HEK293 (cell line): ENCODE measurements around the gene QPCT.
"Not testable (repeated sequence)": the region's sequence is repeated elsewhere in the genome, so short reads cannot be mapped to it uniquely, and the experiment has no call there.

Experiments used
- CTCF ChIA-PET: fragments of 350-600 bp; formaldehyde crosslinking; extraction: SDS; loops from one replicate; lab custom pipeline; 2021; ENCODE audit warnings: antibody characterized with exemption; lab: Yijun Ruan, JAX
- POLR2A ChIA-PET: fragments of 300-600 bp; formaldehyde crosslinking; extraction: SDS; loops from one replicate; lab custom pipeline; 2020; ENCODE audit warnings: antibody characterized with exemption, inconsistent platforms; lab: Yijun Ruan, JAX
- H3K27ac ChIP-seq: fragments of 200-500 bp; sonication (Bioruptor generic); 2 replicates; pipeline ENCODE4 v1.5.1; 2014; ENCODE audit warnings: low read depth, low read length, control low read depth, inconsistent platforms; ENCODE audit errors: extremely low read depth
- H3K36me3 ChIP-seq, 2 experiments: fragments of 200-500 bp in 1 of 2; sonication (Bioruptor generic) in 1 of 2; 1 replicate in 1 of 2; 2 replicates in 1 of 2; pipeline ENCODE4 v1.5.1; 2014 to 2017; ENCODE audit warnings: inconsistent platforms in 2 of 2, low read length in 2 of 2; ENCODE audit not compliant: control insufficient read depth in 2 of 2, insufficient read depth in 1 of 2
- H3K4me1 ChIP-seq: fragments of 200-500 bp; sonication (Bioruptor generic); 2 replicates; pipeline ENCODE4 v1.5.1; 2014; ENCODE audit warnings: mild to moderate bottlenecking, low read length, inconsistent platforms; ENCODE audit not compliant: control insufficient read depth, insufficient read depth
- H3K4me3 ChIP-seq: 2 replicates; pipeline ENCODE4 v1.5.1; 2011; ENCODE audit warnings: low read depth, mild to moderate bottlenecking, control low read depth, low read length, moderate library complexity
- H3K9me3 ChIP-seq: fragments of 200-500 bp; sonication (Bioruptor generic); 2 replicates; pipeline ENCODE4 v1.5.1; 2014; ENCODE audit warnings: low read depth, low read length, inconsistent platforms; ENCODE audit not compliant: control insufficient read depth, insufficient read depth
- GLIS1 ChIP-seq: fragments of 450-650 bp; formaldehyde crosslinking; IDR thresholded peaks from 2 replicates; pipeline ENCODE4 v1.5.1; 2016; ENCODE audit warnings: missing biosample characterization, missing genetic modification characterization
- HOXA7 ChIP-seq: sonication (generic); formaldehyde crosslinking; IDR thresholded peaks from 2 replicates; pipeline ENCODE4 v1.8.1; 2022; ENCODE audit warnings: missing genetic modification reagents, borderline replicate concordance
- OSR2 ChIP-seq: fragments of 450-650 bp; formaldehyde crosslinking; IDR thresholded peaks from 2 replicates; pipeline ENCODE4 v1.5.1; 2016; ENCODE audit warnings: missing biosample characterization, missing genetic modification characterization
- PRDM10 ChIP-seq: fragments of 450-650 bp; formaldehyde crosslinking; IDR thresholded peaks from 2 replicates; pipeline ENCODE4 v1.5.1; 2016; ENCODE audit warnings: missing biosample characterization, missing genetic modification characterization
- SCRT2 ChIP-seq: fragments of 450-650 bp; formaldehyde crosslinking; IDR thresholded peaks from 2 replicates; pipeline ENCODE4 v1.5.1; 2016; ENCODE audit warnings: missing biosample characterization, missing genetic modification characterization
- TRIM28 ChIP-seq: IDR thresholded peaks from 2 replicates; pipeline ENCODE4 v1.6.1; 2011; ENCODE audit warnings: low read length, control low read depth, borderline replicate concordance
- ZNF10 ChIP-seq: fragments of 450-650 bp; formaldehyde crosslinking; IDR thresholded peaks from 2 replicates; pipeline ENCODE4 v1.5.1; 2017; ENCODE audit warnings: missing biosample characterization, missing genetic modification characterization
- ZNF146 ChIP-seq: fragments of 450-650 bp; formaldehyde crosslinking; IDR thresholded peaks from 2 replicates; pipeline ENCODE4 v1.5.1; 2016; ENCODE audit warnings: missing biosample characterization, missing genetic modification characterization
- ZNF184 ChIP-seq: fragments of 450-650 bp; IDR thresholded peaks from 2 replicates; pipeline ENCODE4 v1.5.1; 2018; ENCODE audit warnings: missing biosample characterization, mild to moderate bottlenecking, missing genetic modification characterization
- ZNF514 ChIP-seq: fragments of 450-650 bp; formaldehyde crosslinking; IDR thresholded peaks from 2 replicates; pipeline ENCODE4 v1.5.1; 2016; ENCODE audit warnings: missing biosample characterization, missing genetic modification characterization
- ZNF654 ChIP-seq: fragments of 450-650 bp; formaldehyde crosslinking; IDR thresholded peaks from 2 replicates; pipeline ENCODE4 v1.5.1; 2016; ENCODE audit warnings: low read depth, missing biosample characterization, missing genetic modification characterization
- ZNF660 ChIP-seq: fragments of 450-650 bp; IDR thresholded peaks from 2 replicates; pipeline ENCODE4 v1.5.1; 2018; ENCODE audit warnings: missing biosample characterization, mild to moderate bottlenecking, missing genetic modification characterization
- ZNF677 ChIP-seq: fragments of 450-650 bp; IDR thresholded peaks from 2 replicates; pipeline ENCODE4 v1.5.0; 2018; ENCODE audit warnings: missing biosample characterization, mild to moderate bottlenecking, missing genetic modification characterization, moderate library complexity
- ZNF792 ChIP-seq: fragments of 450-650 bp; formaldehyde crosslinking; IDR thresholded peaks from 2 replicates; pipeline ENCODE4 v1.5.1; 2016; ENCODE audit warnings: missing biosample characterization, missing genetic modification characterization
- ZSCAN30 ChIP-seq: fragments of 450-650 bp; IDR thresholded peaks from 2 replicates; pipeline ENCODE4 v1.5.1; 2018; ENCODE audit warnings: missing biosample characterization, mild to moderate bottlenecking, missing genetic modification characterization, moderate library complexity
- TF ChIP-seq, protein P1 (sequence below): fragments of 450-650 bp; formaldehyde crosslinking; IDR thresholded peaks from 2 replicates; pipeline ENCODE4 v1.5.1; 2016; ENCODE audit warnings: missing biosample characterization, missing genetic modification characterization
- TF ChIP-seq, protein P2 (sequence below): fragments of 450-650 bp; formaldehyde crosslinking; IDR thresholded peaks from 2 replicates; pipeline ENCODE4 v1.5.1; 2016; ENCODE audit warnings: missing biosample characterization, missing genetic modification characterization

Gene QPCT

DNA sequence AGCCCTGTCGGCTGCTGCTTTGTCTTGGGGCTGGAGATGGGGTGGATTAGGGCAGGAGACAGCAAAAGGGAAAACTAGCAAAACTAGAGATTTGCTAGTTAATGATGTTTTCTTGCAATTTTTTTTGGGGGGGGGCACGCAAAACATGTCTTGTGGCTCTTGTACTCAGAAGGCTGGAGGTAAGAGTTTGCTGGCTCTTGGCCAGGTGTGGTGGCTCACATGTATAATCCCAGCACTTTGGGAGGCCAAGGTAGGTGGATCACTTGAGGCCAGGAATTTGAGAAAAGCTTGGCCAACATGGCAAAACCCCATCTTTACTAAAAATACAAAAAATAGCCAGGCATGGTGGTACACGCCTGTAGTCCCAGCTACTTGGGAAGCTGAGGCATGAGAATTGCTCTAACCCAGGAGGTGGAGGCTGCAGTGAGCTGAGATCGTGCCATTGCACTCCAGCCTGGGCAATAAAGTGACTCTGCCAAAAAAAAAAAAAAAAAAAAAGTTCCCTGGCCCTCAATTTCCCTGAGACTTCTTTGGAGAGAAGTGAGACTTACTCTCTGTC is 69.6 kb downstream of the QPCT start:
- not testable (repeated sequence) for H3K36me3 ChIP-seq, H3K9me3 ChIP-seq, H3K27ac ChIP-seq, H3K4me3 ChIP-seq, H3K4me1 ChIP-seq
- ChIA-PET CTCF (interaction anchor here (0.6 to 7.7 kb wide), 32 partner anchors 9 to 878 kb away, joined by 3 to 122 read pairs (median 4); no protein-coding TSS in a partner anchor), POLR2A (interaction anchor here (0.6 to 2.1 kb wide), 3 partner anchors 53 to 258 kb away, joined by 3 to 10 read pairs (median 3); no protein-coding TSS in a partner anchor)
- TF ChIP-seq PRDM10 (tag by site-specific recombination) = 0 out of 2 replicates have a peak, but pooled peaks have one; percentile 23

DNA sequence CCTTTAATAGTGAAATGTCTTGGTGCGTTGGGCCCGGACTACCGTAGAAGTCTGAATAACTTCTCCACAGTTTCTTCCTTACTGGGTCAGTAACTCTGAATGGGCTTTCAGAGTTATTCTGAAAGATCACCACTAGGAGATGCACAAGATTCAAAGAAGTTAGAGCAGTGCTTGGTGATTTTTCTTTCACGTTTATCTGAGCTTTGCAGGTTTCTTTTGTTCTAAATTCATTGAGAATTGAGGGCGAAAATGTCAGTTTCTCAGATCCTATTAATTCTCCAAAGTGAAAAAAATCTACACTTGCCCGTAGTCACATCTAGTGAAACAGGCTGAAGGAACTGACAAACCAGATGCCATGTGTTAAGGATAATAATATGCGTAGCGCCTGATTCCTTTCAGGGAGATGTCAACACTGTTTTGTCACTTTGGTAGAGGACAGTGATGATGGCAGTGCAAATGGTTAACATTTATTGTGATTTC is 70.1 kb downstream of the QPCT start:
- no peak overlapping the region for H3K4me3 ChIP-seq
- H3K36me3 ChIP-seq = no peaks in the 10 kb centered on the region
- H3K27ac ChIP-seq = no peak overlapping the region
- no peaks in the 10 kb centered on the region for H3K4me1 ChIP-seq
- CTCF ChIA-PET = interaction anchor here (0.6 to 7.7 kb wide), 46 partner anchors 8 to 878 kb away, joined by 3 to 122 read pairs (median 4); no protein-coding TSS in a partner anchor
- POLR2A ChIA-PET = interaction anchor here (1.4 to 2.1 kb wide), 2 partner anchors 255 to 258 kb away, joined by 3 to 10 read pairs; no protein-coding TSS in a partner anchor
- TF ChIP-seq ZNF677 (tag by site-specific recombination) = no peak
- no peak for TF ChIP-seq ZNF792 (tag by site-specific recombination)
- TF ChIP-seq ZNF514 (tag by site-specific recombination) = no peak
- no peak for TF ChIP-seq OSR2 (tag by site-specific recombination)
- no peak for TF ChIP-seq ZNF10 (tag by site-specific recombination)
- no peak for TF ChIP-seq HOXA7 (CRISPR knock-in tag)
- no peak for TF ChIP-seq ZNF146
- TF ChIP-seq ZNF660 (tag by site-specific recombination) = 0 out of 2 replicates have a peak, but pooled peaks have one; percentile 21
- no peak for TF ChIP-seq GLIS1
- TF ChIP-seq, protein P1, sequence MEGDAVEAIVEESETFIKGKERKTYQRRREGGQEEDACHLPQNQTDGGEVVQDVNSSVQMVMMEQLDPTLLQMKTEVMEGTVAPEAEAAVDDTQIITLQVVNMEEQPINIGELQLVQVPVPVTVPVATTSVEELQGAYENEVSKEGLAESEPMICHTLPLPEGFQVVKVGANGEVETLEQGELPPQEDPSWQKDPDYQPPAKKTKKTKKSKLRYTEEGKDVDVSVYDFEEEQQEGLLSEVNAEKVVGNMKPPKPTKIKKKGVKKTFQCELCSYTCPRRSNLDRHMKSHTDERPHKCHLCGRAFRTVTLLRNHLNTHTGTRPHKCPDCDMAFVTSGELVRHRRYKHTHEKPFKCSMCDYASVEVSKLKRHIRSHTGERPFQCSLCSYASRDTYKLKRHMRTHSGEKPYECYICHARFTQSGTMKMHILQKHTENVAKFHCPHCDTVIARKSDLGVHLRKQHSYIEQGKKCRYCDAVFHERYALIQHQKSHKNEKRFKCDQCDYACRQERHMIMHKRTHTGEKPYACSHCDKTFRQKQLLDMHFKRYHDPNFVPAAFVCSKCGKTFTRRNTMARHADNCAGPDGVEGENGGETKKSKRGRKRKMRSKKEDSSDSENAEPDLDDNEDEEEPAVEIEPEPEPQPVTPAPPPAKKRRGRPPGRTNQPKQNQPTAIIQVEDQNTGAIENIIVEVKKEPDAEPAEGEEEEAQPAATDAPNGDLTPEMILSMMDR (tag by site-specific recombination) = peak; percentile 56; the same call in 1 of the 2 replicates
- TF ChIP-seq TRIM28 = no peak
- TF ChIP-seq ZSCAN30 (tag by site-specific recombination) = no peak
- TF ChIP-seq ZNF184 (tag by site-specific recombination) = no peak
- TF ChIP-seq ZNF654 = peak; percentile 92
- no peak for TF ChIP-seq SCRT2 (tag by site-specific recombination)
- TF ChIP-seq, protein P2, sequence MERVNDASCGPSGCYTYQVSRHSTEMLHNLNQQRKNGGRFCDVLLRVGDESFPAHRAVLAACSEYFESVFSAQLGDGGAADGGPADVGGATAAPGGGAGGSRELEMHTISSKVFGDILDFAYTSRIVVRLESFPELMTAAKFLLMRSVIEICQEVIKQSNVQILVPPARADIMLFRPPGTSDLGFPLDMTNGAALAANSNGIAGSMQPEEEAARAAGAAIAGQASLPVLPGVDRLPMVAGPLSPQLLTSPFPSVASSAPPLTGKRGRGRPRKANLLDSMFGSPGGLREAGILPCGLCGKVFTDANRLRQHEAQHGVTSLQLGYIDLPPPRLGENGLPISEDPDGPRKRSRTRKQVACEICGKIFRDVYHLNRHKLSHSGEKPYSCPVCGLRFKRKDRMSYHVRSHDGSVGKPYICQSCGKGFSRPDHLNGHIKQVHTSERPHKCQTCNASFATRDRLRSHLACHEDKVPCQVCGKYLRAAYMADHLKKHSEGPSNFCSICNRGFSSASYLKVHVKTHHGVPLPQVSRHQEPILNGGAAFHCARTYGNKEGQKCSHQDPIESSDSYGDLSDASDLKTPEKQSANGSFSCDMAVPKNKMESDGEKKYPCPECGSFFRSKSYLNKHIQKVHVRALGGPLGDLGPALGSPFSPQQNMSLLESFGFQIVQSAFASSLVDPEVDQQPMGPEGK (tag by site-specific recombination) = no peak
- H3K9me3 ChIP-seq = no peaks in the 10 kb centered on the region
